Astrocyte (in vitro differentiated cells and primary cell): ENCODE measurements around the gene SCAPER.
"Not testable (repeated sequence)": the region's sequence is repeated elsewhere in the genome, so short reads cannot be mapped to it uniquely, and the experiment has no call there.

Experiments used
- EZH2 ChIP-seq: IDR thresholded peaks from 2 replicates; pipeline ENCODE4 v1.6.1; 2012; ENCODE audit warnings: mild to moderate bottlenecking, low read length, inconsistent platforms; ENCODE audit not compliant: insufficient read depth
- TF ChIP-seq, protein P1 (sequence below): IDR thresholded peaks from 2 replicates; pipeline ENCODE4 v1.5.1; 2011; ENCODE audit warnings: low read depth, mild to moderate bottlenecking, inconsistent platforms, low read length, moderate library complexity; ENCODE audit not compliant: insufficient read depth

DNA sequence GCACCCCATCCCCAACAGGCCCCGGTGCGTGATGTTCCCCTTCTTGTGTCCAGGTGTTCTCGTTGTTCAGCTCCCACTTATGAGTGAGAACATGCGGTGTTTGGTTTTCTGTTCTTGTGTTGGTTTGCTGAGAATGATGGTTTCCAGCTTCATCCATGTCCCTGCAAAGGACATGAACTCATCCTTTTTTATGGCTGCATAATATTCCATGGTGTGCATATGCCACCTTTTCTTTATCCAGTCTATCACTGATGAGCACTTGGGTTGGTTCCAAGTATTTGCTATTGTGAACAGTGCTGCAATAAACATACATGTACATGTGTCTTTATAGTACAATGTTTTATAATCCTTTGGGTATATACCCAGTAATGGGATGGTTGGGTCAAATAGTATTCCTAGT, 217.5 kb downstream of the SCAPER start:
- TF ChIP-seq EZH2: not testable (repeated sequence)
- TF ChIP-seq, protein P1, sequence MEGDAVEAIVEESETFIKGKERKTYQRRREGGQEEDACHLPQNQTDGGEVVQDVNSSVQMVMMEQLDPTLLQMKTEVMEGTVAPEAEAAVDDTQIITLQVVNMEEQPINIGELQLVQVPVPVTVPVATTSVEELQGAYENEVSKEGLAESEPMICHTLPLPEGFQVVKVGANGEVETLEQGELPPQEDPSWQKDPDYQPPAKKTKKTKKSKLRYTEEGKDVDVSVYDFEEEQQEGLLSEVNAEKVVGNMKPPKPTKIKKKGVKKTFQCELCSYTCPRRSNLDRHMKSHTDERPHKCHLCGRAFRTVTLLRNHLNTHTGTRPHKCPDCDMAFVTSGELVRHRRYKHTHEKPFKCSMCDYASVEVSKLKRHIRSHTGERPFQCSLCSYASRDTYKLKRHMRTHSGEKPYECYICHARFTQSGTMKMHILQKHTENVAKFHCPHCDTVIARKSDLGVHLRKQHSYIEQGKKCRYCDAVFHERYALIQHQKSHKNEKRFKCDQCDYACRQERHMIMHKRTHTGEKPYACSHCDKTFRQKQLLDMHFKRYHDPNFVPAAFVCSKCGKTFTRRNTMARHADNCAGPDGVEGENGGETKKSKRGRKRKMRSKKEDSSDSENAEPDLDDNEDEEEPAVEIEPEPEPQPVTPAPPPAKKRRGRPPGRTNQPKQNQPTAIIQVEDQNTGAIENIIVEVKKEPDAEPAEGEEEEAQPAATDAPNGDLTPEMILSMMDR: not testable (repeated sequence)
